Measurements from ENCODE around the gene LGALS1.

LGALS1 gene

GRCh38 chr22:37647928-37648327 lies 27.5 kb upstream of the LGALS1 start:
- TF ChIP-seq GATA2 (IDR thresholded peaks at IDR 0.05; ENCODE audit: low read depth, low read length) (no peak), GATA3 (IDR thresholded peaks at IDR 0.05; ENCODE audit: low read depth, low read length) (no peak)

- no peak for TF ChIP-seq GATA2 (IDR thresholded peaks at IDR 0.05; ENCODE audit: low read depth, low read length)
- TF ChIP-seq GATA3 (IDR thresholded peaks at IDR 0.05; ENCODE audit: low read depth, low read length) = no peak
These were observed 24.8 kb upstream of the LGALS1 start for GRCh38 chr22:37650463-37651136.

- no peak for TF ChIP-seq GATA2 (IDR thresholded peaks at IDR 0.05; ENCODE audit: low read depth, low read length)
- TF ChIP-seq GATA3 (IDR thresholded peaks at IDR 0.05; ENCODE audit: low read depth, low read length) = no peak
These were observed 20.7 kb upstream of the LGALS1 start for GRCh38 chr22:37654563-37655251.

GRCh38 chr22:37655252-37655563 lies 20.2 kb upstream of the LGALS1 start:
- TF ChIP-seq GATA3 (IDR thresholded peaks at IDR 0.05; ENCODE audit: low read depth, low read length) = no peak
- TF ChIP-seq GATA2 (IDR thresholded peaks at IDR 0.05; ENCODE audit: low read depth, low read length) = no peak

GRCh38 chr22:37657590-37658132 lies 17.8 kb upstream of the LGALS1 start:
- TF ChIP-seq GATA2 (IDR thresholded peaks at IDR 0.05; ENCODE audit: low read depth, low read length) (no peak), GATA3 (IDR thresholded peaks at IDR 0.05; ENCODE audit: low read depth, low read length) (no peak)

GRCh38 chr22:37658133-37659065 lies 17.0 kb upstream of the LGALS1 start, which contains the start of gene PDXP:
Gene PDXP, plus strand, starts transcription at chr22:37658723. Its CDS starts 60 bp downstream, at chr22:37658783.
- TF ChIP-seq GATA3 (IDR thresholded peaks at IDR 0.05; ENCODE audit: low read depth, low read length) (no peak), GATA2 (IDR thresholded peaks at IDR 0.05; ENCODE audit: low read depth, low read length) (no peak)

- TF ChIP-seq GATA3 (IDR thresholded peaks at IDR 0.05; ENCODE audit: low read depth, low read length) = no peak
- no peak for TF ChIP-seq GATA2 (IDR thresholded peaks at IDR 0.05; ENCODE audit: low read depth, low read length)
These were observed 16.2 kb upstream of the LGALS1 start for GRCh38 chr22:37659066-37659896.

GRCh38 chr22:37659897-37660708 lies 15.3 kb upstream of the LGALS1 start:
- TF ChIP-seq GATA3 (IDR thresholded peaks at IDR 0.05; ENCODE audit: low read depth, low read length) (no peak), GATA2 (IDR thresholded peaks at IDR 0.05; ENCODE audit: low read depth, low read length) (no peak)

GRCh38 chr22:37660709-37661045 lies 14.8 kb upstream of the LGALS1 start:
- TF ChIP-seq GATA3 (IDR thresholded peaks at IDR 0.05; ENCODE audit: low read depth, low read length) = no peak
- TF ChIP-seq GATA2 (IDR thresholded peaks at IDR 0.05; ENCODE audit: low read depth, low read length) = no peak

GRCh38 chr22:37661160-37661924 lies 14.1 kb upstream of the LGALS1 start:
- no peak for TF ChIP-seq GATA3 (IDR thresholded peaks at IDR 0.05; ENCODE audit: low read depth, low read length)
- TF ChIP-seq GATA2 (IDR thresholded peaks at IDR 0.05; ENCODE audit: low read depth, low read length) = no peak

- TF ChIP-seq GATA2 (IDR thresholded peaks at IDR 0.05; ENCODE audit: low read depth, low read length) (no peak), GATA3 (IDR thresholded peaks at IDR 0.05; ENCODE audit: low read depth, low read length) (no peak)
These were observed 13.4 kb upstream of the LGALS1 start for GRCh38 chr22:37662039-37662438.
